NK-92 treated with Interleukin-12 subunit alpha and Interleukin-12 subunit beta, amount 100 ng/mL, for 24 hours (cell line): ENCODE data around the gene UBB.
"Not testable (repeated sequence)": the region's sequence is repeated elsewhere in the genome, so short reads cannot be mapped to it uniquely, and the experiment has no call there.

Source experiments
- DNase-seq: peaks from one replicate; lab custom pipeline; 2025; lab: John Stamatoyannopoulos, UW

UBB gene

GRCh38 chr17:16374146-16374938, 6.5 kb upstream of the UBB start:
- no peak for DNase-seq

- DNase-seq, result no peak
Observed at GRCh38 chr17:16377941-16378341, 3.0 kb upstream of the UBB start.

- DNase-seq, result no peak
Observed at GRCh38 chr17:16378636-16379282, 2.1 kb upstream of the UBB start.

- no peak for DNase-seq
Observed at GRCh38 chr17:16379654-16380053, 1.2 kb upstream of the UBB start.

GRCh38 chr17:16381496-16381820, 567 bp downstream of the UBB start:
- no peak for DNase-seq

- DNase-seq, result no peak
Observed at GRCh38 chr17:16383216-16383615, 2.3 kb downstream of the UBB start.

- no peak for DNase-seq
Observed at GRCh38 chr17:16383772-16384287, 2.9 kb downstream of the UBB start.

- DNase-seq, result no peak
Observed at GRCh38 chr17:16384557-16384956, 3.7 kb downstream of the UBB start.

- not testable (repeated sequence) for DNase-seq
Observed at GRCh38 chr17:16386126-16386507, 5.2 kb downstream of the UBB start.

GRCh38 chr17:16391451-16391850, 10.6 kb downstream of the UBB start:
- no peak for DNase-seq

- DNase-seq, result not testable (repeated sequence)
Observed at GRCh38 chr17:16392491-16392890, 11.6 kb downstream of the UBB start.

- not testable (repeated sequence) for DNase-seq
Observed at GRCh38 chr17:16395887-16396286, 15.0 kb downstream of the UBB start.

GRCh38 chr17:16396693-16397092, 15.8 kb downstream of the UBB start:
- DNase-seq, result not testable (repeated sequence)

GRCh38 chr17:16398270-16399267, 17.7 kb downstream of the UBB start:
- no peak for DNase-seq

GRCh38 chr17:16403847-16404246, 23.0 kb downstream of the UBB start:
- not testable (repeated sequence) for DNase-seq

- DNase-seq, result no peak
Observed at GRCh38 chr17:16406742-16407674, 26.1 kb downstream of the UBB start.

- no peak for DNase-seq
Observed at GRCh38 chr17:16407911-16408588, 27.2 kb downstream of the UBB start.

- DNase-seq, result peak; percentile 11
Observed at GRCh38 chr17:16415031-16415924, 34.4 kb downstream of the UBB start, which contains the start of gene TRPV2. Gene TRPV2, plus strand, starts transcription at chr17:16415571. Its CDS starts 2,098 bp downstream, at chr17:16417669.

- DNase-seq, result no peak
Observed at GRCh38 chr17:16417399-16417798, 36.5 kb downstream of the UBB start.
